ENCODE data around the gene PLEKHA5. TPM values are rescaled to one million over a fixed set of nuclear protein-coding genes. Genes with fewer than 3 reads are reported as not detected.

The PLEKHA5 gene
- total and polyA plus RNA-seq, 2 experiments from 2014 or later = 82.8 to 112 TPM

DNA sequence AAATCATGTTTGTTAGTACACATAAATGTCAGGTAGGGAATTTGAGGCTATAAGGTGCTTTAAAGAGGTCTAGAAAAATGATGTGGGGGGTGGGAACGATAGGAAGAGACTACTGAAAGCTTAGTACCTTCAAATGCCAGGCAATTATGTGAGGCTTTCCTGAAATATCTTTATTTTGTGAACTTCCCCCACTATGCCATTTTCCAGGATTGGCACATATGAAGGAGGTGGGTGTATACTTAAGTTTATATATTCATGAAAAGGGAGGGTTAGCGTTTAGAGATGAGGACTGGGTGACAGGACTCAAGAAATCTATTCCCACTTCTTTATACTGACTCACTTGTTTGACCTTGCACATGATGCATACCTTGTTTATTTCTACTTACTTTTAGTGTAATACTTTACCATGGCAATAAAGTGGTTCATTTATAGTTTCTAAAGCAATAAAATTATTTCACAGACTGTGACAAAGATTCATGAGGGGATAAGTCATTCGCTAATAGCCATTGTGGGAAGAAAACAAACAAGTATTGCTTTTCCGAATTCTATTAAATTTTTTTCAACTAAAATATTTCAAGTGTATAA is 77.1 kb downstream of the PLEKHA5 start:
- no peak overlapping the region for H3K4me3 ChIP-seq
- H3K36me3 Mint-ChIP-seq (ENCODE audit: low read depth) = peaks cover 38% of the 10 kb centered on the region
- H3K9me3 Mint-ChIP-seq = no peaks in the 10 kb centered on the region; the same call in 2 of the 3 replicates
- no peaks in the 10 kb centered on the region for H3K27me3 ChIP-seq (ENCODE audit: insufficient read depth)
- no peaks in the 10 kb centered on the region for H3K9me2 ChIP-seq (ENCODE audit: insufficient read depth)
- no peaks in the 10 kb centered on the region for H3K27me3 Mint-ChIP-seq (ENCODE audit: insufficient read depth, low read depth, poor library complexity)
- no peak overlapping the region for H3K4me2 ChIP-seq
- TF ChIP-seq, protein P1, sequence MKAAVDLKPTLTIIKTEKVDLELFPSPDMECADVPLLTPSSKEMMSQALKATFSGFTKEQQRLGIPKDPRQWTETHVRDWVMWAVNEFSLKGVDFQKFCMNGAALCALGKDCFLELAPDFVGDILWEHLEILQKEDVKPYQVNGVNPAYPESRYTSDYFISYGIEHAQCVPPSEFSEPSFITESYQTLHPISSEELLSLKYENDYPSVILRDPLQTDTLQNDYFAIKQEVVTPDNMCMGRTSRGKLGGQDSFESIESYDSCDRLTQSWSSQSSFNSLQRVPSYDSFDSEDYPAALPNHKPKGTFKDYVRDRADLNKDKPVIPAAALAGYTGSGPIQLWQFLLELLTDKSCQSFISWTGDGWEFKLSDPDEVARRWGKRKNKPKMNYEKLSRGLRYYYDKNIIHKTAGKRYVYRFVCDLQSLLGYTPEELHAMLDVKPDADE (IDR thresholded peaks at IDR 0.05) = no peak
- TF ChIP-seq ZNF114 (CRISPR knock-in tag; IDR thresholded peaks at IDR 0.05) = no peak
- TF ChIP-seq, protein P2, sequence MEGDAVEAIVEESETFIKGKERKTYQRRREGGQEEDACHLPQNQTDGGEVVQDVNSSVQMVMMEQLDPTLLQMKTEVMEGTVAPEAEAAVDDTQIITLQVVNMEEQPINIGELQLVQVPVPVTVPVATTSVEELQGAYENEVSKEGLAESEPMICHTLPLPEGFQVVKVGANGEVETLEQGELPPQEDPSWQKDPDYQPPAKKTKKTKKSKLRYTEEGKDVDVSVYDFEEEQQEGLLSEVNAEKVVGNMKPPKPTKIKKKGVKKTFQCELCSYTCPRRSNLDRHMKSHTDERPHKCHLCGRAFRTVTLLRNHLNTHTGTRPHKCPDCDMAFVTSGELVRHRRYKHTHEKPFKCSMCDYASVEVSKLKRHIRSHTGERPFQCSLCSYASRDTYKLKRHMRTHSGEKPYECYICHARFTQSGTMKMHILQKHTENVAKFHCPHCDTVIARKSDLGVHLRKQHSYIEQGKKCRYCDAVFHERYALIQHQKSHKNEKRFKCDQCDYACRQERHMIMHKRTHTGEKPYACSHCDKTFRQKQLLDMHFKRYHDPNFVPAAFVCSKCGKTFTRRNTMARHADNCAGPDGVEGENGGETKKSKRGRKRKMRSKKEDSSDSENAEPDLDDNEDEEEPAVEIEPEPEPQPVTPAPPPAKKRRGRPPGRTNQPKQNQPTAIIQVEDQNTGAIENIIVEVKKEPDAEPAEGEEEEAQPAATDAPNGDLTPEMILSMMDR (conservative IDR thresholded peaks at IDR 0.05; ENCODE audit: low read depth in 2 of 2) = no peak
- TF ChIP-seq EZH2 (IDR thresholded peaks at IDR 0.05; ENCODE audit: low read depth, unreplicated experiment) = no peak
- no peak for TF ChIP-seq REST (IDR thresholded peaks at IDR 0.05; ENCODE audit: unreplicated experiment)
- TF ChIP-seq, protein P3, sequence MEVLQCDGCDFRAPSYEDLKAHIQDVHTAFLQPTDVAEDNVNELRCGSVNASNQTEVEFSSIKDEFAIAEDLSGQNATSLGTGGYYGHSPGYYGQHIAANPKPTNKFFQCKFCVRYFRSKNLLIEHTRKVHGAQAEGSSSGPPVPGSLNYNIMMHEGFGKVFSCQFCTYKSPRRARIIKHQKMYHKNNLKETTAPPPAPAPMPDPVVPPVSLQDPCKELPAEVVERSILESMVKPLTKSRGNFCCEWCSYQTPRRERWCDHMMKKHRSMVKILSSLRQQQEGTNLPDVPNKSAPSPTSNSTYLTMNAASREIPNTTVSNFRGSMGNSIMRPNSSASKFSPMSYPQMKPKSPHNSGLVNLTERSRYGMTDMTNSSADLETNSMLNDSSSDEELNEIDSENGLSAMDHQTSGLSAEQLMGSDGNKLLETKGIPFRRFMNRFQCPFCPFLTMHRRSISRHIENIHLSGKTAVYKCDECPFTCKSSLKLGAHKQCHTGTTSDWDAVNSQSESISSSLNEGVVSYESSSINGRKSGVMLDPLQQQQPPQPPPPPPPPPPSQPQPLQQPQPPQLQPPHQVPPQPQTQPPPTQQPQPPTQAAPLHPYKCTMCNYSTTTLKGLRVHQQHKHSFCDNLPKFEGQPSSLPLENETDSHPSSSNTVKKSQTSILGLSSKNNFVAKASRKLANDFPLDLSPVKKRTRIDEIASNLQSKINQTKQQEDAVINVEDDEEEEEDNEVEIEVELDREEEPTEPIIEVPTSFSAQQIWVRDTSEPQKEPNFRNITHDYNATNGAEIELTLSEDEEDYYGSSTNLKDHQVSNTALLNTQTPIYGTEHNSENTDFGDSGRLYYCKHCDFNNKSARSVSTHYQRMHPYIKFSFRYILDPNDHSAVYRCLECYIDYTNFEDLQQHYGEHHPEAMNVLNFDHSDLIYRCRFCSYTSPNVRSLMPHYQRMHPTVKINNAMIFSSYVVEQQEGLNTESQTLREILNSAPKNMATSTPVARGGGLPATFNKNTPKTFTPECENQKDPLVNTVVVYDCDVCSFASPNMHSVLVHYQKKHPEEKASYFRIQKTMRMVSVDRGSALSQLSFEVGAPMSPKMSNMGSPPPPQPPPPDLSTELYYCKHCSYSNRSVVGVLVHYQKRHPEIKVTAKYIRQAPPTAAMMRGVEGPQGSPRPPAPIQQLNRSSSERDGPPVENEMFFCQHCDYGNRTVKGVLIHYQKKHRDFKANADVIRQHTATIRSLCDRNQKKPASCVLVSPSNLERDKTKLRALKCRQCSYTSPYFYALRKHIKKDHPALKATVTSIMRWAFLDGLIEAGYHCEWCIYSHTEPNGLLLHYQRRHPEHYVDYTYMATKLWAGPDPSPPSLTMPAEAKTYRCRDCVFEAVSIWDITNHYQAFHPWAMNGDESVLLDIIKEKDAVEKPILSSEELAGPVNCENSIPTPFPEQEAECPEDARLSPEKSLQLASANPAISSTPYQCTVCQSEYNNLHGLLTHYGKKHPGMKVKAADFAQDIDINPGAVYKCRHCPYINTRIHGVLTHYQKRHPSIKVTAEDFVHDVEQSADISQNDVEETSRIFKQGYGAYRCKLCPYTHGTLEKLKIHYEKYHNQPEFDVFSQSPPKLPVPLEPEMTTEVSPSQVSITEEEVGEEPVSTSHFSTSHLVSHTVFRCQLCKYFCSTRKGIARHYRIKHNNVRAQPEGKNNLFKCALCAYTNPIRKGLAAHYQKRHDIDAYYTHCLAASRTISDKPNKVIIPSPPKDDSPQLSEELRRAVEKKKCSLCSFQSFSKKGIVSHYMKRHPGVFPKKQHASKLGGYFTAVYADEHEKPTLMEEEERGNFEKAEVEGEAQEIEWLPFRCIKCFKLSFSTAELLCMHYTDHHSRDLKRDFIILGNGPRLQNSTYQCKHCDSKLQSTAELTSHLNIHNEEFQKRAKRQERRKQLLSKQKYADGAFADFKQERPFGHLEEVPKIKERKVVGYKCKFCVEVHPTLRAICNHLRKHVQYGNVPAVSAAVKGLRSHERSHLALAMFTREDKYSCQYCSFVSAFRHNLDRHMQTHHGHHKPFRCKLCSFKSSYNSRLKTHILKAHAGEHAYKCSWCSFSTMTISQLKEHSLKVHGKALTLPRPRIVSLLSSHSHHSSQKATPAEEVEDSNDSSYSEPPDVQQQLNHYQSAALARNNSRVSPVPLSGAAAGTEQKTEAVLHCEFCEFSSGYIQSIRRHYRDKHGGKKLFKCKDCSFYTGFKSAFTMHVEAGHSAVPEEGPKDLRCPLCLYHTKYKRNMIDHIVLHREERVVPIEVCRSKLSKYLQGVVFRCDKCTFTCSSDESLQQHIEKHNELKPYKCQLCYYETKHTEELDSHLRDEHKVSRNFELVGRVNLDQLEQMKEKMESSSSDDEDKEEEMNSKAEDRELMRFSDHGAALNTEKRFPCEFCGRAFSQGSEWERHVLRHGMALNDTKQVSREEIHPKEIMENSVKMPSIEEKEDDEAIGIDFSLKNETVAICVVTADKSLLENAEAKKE (CRISPR knock-in tag; IDR thresholded peaks at IDR 0.05) = no peak
- no peak for TF ChIP-seq CREB1 (CRISPR knock-in tag; IDR thresholded peaks at IDR 0.05; ENCODE audit: low read depth)
- no peak for TF ChIP-seq POLR2AphosphoS5 (IDR thresholded peaks at IDR 0.05; ENCODE audit: low read depth)
- no peak for TF ChIP-seq STAT1 (IDR thresholded peaks at IDR 0.05; ENCODE audit: unreplicated experiment)
- TF ChIP-seq JUNB (IDR thresholded peaks at IDR 0.05; ENCODE audit: unreplicated experiment) = no peak
- TF ChIP-seq EZH2phosphoT487 (IDR thresholded peaks at IDR 0.05; ENCODE audit: unreplicated experiment) = no peak
- TF ChIP-seq NANOG (IDR thresholded peaks at IDR 0.05; ENCODE audit: borderline replicate concordance) = no peak
- no peak for TF ChIP-seq ZNF331 (CRISPR knock-in tag; IDR thresholded peaks at IDR 0.05; ENCODE audit: low read depth)
- H3K27ac Mint-ChIP-seq = no peak overlapping the region
- H3F3A ChIP-seq (replicated peaks; ENCODE audit: low read depth) = no peaks in the 10 kb centered on the region
- H3K79me2 ChIP-seq (replicated peaks; ENCODE audit: insufficient read depth) = peaks cover 98% of the 10 kb centered on the region
- H3K4me1 Mint-ChIP-seq = peaks cover 29% of the 10 kb centered on the region
- ATAC-seq (no peak), DNase-seq (ENCODE audit: low spot score) (no peak)
- H3K4me1 ChIP-seq (ENCODE audit: insufficient read depth) = peaks cover 24% of the 10 kb centered on the region
- no peak overlapping the region for H2AFZ ChIP-seq
- H3K4me3 Mint-ChIP-seq = no peak overlapping the region
- no peaks in the 10 kb centered on the region; the same call in 1 of the 2 replicates for H3K36me3 ChIP-seq (ENCODE audit: insufficient read depth)
- H4K20me1 ChIP-seq (replicated peaks; ENCODE audit: insufficient read depth) = peaks cover 22% of the 10 kb centered on the region
- H3K27ac ChIP-seq (ENCODE audit: low read depth) = no peak overlapping the region

Measured in GM23338 (cell line).